Measurements from ENCODE around the gene SRP68. TPM values are rescaled to one million over a fixed set of nuclear protein-coding genes. Genes with fewer than 3 reads are reported as not detected.

SRP68 gene
- total and polyA plus RNA-seq, 2 of the 4 experiments (the other 2 are of a cell fraction) = 47.1 to 82.6 TPM

- H4K20me1 ChIP-seq (ENCODE audit: insufficient read depth, low read length) = no peaks in the 10 kb centered on the region
- DNase-seq (peak; percentile 58), ATAC-seq (ENCODE audit: low read depth) (peak; percentile 80)
- peak overlapping the region; percentile 79 for H3K23ac ChIP-seq (ENCODE audit: low read depth, low read length)
- peaks cover 7% of the 10 kb centered on the region; the same call in 1 of the 2 replicates for H3K9me1 ChIP-seq (ENCODE audit: insufficient read depth, low read length)
- dilution Hi-C loops (cut with HindIII; ENCODE audit: low sequenced_read_pairs, unreplicated experiment) (no loop called here), intact Hi-C loops (cut with micrococcal nuclease) (no loop called here), in situ Hi-C loops (cut with MboI; ENCODE audit: low sequenced_read_pairs) (no loop called here)
- peak overlapping the region; percentile 18 for H2AK9ac ChIP-seq (replicated peaks; ENCODE audit: low read depth, low read length, poor library complexity)
- peak overlapping the region; percentile 80 for H3K14ac ChIP-seq (replicated peaks; ENCODE audit: low read depth, low read length)
- H2BK5ac ChIP-seq (ENCODE audit: low read depth, low read length, poor library complexity, severe bottlenecking) = no peak overlapping the region
- peak overlapping the region; percentile 5; the same call in 1 of the 2 replicates for H3K9ac ChIP-seq (ENCODE audit: low read depth, low read length)
- peak overlapping the region; percentile 35; the same call in 1 of the 2 replicates for H3K56ac ChIP-seq (ENCODE audit: extremely low read depth, insufficient read depth, low read length)
- H2BK20ac ChIP-seq (ENCODE audit: low read depth, low read length) = peak overlapping the region; percentile 57
- peak overlapping the region; percentile 71 for H2BK120ac ChIP-seq (ENCODE audit: low read depth, low read length)
- H3K9me3 ChIP-seq (ENCODE audit: control insufficient read depth, insufficient read depth, low read length) = no peaks in the 10 kb centered on the region
- peaks cover 7% of the 10 kb centered on the region for H3K4me1 ChIP-seq (ENCODE audit: control insufficient read depth, insufficient read depth, low read length)
- no peaks in the 10 kb centered on the region for H3K27me3 ChIP-seq (ENCODE audit: control insufficient read depth, insufficient read depth, low read length)
- CTCF ChIA-PET = interaction anchor here (0.8 to 1.5 kb wide), 4 partner anchors 9 to 92 kb away, joined by 3 to 4 read pairs (median 4); partner anchors contain the start of genes ACOX1 and TEN1
- H4K91ac ChIP-seq (ENCODE audit: insufficient read depth, low read depth, low read length) = peak overlapping the region; percentile 83
- peak overlapping the region; percentile 56 for H4K5ac ChIP-seq (ENCODE audit: low read depth, low read length)
- peak overlapping the region; percentile 84 to 89 for H4K8ac ChIP-seq (ENCODE audit: low read depth in 2 of 2, low read length in 2 of 2)
- H3K4ac ChIP-seq (ENCODE audit: low read depth, low read length) = peak overlapping the region; percentile 79
- peak overlapping the region; percentile 23; the same call in 1 of the 2 replicates for H3K4me2 ChIP-seq (ENCODE audit: low read depth, low read length)
- no TSS peak for BruUV-seq (replicated peaks)
- H2AFZ ChIP-seq (replicated peaks; ENCODE audit: low read length, poor library complexity) = peak overlapping the region; percentile 93
- POLR2A ChIA-PET (ENCODE audit: unreplicated experiment) = interaction anchor here (0.6 kb wide), 1 partner anchor 93 kb away, joined by 20 read pairs; no protein-coding TSS in a partner anchor
- peak overlapping the region; percentile 43; the same call in 1 of the 2 replicates for H2AK5ac ChIP-seq (ENCODE audit: low read depth, low read length)
- H3K36me3 ChIP-seq (ENCODE audit: control insufficient read depth, insufficient read depth, low read length) = peaks cover 11% of the 10 kb centered on the region; the same call in 1 of the 2 replicates
- no peak overlapping the region for H3K18ac ChIP-seq (ENCODE audit: low read depth, low read length)
- no peak overlapping the region for H3K27ac ChIP-seq (ENCODE audit: insufficient read depth, low read length)
- WGBS, 2 experiments (ENCODE audit: extremely low coverage in 2 of 2, insufficient read length in 1 of 2) = 43% methylated on average over 7 of the region's 18 CpGs; no CpG with 5 or more reads in 1 of the 2 experiments
- no peak overlapping the region for H3K4me3 ChIP-seq (ENCODE audit: insufficient read depth, low read depth, low read length)
- 0 out of 4 replicates have a peak, but pooled peaks cover 0 to 7% of the 10 kb centered on the region in 2 experiments for H3K79me1 ChIP-seq (ENCODE audit: low read depth in 1 of 2, low read length in 2 of 2)
- peak overlapping the region; percentile 86; the same call in 1 of the 3 replicates for H2BK15ac ChIP-seq (ENCODE audit: low read depth, low read length)
- TF ChIP-seq CHD1 (IDR thresholded peaks at IDR 0.05; ENCODE audit: low read depth, low read length) (no peak), RAD21 (IDR thresholded peaks at IDR 0.05; ENCODE audit: low read length) (no peak), CEBPB (IDR thresholded peaks at IDR 0.05; ENCODE audit: low read depth, low read length) (no peak), POLR2A (IDR thresholded peaks at IDR 0.05; ENCODE audit: low read depth, low read length) (no peak), MXI1 (IDR thresholded peaks at IDR 0.05; ENCODE audit: borderline replicate concordance, low read depth, low read length) (no peak), NFE2L2 (IDR thresholded peaks at IDR 0.05; ENCODE audit: low read depth, low read length) (no peak), SMC3 (IDR thresholded peaks at IDR 0.05; ENCODE audit: low read depth, low read length) (no peak), BHLHE40 (IDR thresholded peaks at IDR 0.05; ENCODE audit: low read depth, low read length) (no peak), MAFK (IDR thresholded peaks at IDR 0.05; ENCODE audit: low read depth, low read length) (no peak), RFX5 (IDR thresholded peaks at IDR 0.05; ENCODE audit: low read depth, low read length) (no peak)
- TF ChIP-seq, protein P1, sequence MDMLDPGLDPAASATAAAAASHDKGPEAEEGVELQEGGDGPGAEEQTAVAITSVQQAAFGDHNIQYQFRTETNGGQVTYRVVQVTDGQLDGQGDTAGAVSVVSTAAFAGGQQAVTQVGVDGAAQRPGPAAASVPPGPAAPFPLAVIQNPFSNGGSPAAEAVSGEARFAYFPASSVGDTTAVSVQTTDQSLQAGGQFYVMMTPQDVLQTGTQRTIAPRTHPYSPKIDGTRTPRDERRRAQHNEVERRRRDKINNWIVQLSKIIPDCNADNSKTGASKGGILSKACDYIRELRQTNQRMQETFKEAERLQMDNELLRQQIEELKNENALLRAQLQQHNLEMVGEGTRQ (IDR thresholded peaks at IDR 0.05; ENCODE audit: low read depth, low read length) = no peak
- TF ChIP-seq, protein P2, sequence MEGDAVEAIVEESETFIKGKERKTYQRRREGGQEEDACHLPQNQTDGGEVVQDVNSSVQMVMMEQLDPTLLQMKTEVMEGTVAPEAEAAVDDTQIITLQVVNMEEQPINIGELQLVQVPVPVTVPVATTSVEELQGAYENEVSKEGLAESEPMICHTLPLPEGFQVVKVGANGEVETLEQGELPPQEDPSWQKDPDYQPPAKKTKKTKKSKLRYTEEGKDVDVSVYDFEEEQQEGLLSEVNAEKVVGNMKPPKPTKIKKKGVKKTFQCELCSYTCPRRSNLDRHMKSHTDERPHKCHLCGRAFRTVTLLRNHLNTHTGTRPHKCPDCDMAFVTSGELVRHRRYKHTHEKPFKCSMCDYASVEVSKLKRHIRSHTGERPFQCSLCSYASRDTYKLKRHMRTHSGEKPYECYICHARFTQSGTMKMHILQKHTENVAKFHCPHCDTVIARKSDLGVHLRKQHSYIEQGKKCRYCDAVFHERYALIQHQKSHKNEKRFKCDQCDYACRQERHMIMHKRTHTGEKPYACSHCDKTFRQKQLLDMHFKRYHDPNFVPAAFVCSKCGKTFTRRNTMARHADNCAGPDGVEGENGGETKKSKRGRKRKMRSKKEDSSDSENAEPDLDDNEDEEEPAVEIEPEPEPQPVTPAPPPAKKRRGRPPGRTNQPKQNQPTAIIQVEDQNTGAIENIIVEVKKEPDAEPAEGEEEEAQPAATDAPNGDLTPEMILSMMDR (conservative IDR thresholded peaks at IDR 0.05; ENCODE audit: low read depth, low read length) = no peak
- TF ChIP-seq, protein P3, sequence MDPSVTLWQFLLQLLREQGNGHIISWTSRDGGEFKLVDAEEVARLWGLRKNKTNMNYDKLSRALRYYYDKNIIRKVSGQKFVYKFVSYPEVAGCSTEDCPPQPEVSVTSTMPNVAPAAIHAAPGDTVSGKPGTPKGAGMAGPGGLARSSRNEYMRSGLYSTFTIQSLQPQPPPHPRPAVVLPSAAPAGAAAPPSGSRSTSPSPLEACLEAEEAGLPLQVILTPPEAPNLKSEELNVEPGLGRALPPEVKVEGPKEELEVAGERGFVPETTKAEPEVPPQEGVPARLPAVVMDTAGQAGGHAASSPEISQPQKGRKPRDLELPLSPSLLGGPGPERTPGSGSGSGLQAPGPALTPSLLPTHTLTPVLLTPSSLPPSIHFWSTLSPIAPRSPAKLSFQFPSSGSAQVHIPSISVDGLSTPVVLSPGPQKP (IDR thresholded peaks at IDR 0.05; ENCODE audit: borderline replicate concordance, low read depth, low read length) = no peak
These were observed 75.4 kb downstream of the SRP68 start for GRCh38 chr17:75996665-75997590.

Measured in IMR-90 (cell line).